ENCODE data around the gene NT5C2. TPM values are rescaled to one million over a fixed set of nuclear protein-coding genes. Genes with fewer than 3 reads are reported as not detected.
"Not testable (repeated sequence)": the region's sequence is repeated elsewhere in the genome, so short reads cannot be mapped to it uniquely, and the experiment has no call there.

Gene NT5C2
- total RNA-seq, 1 donor from 2014 or later: 113 TPM

GRCh38 chr10:103224133-103224532 lies 31.1 kb upstream of the NT5C2 start:
- Histone ChIP-seq H2AFZ (ENCODE audit: low read depth, low read length) (no peak overlapping the region), H3K36me3 (ENCODE audit: insufficient read depth, low read length) (no peaks in the 10 kb centered on the region), H3K9me3 (ENCODE audit: insufficient read depth, low read depth, low read length) (peaks cover 9% of the 10 kb centered on the region), H3K9ac (ENCODE audit: low read length) (no peak overlapping the region), H4K20me1 (ENCODE audit: insufficient read depth, low read length) (no peaks in the 10 kb centered on the region), H3K79me2 (ENCODE audit: insufficient read depth, low read length) (no peaks in the 10 kb centered on the region), H3K4me1 (ENCODE audit: insufficient read depth, low read length) (peaks cover 9% of the 10 kb centered on the region), H3K4me3 (ENCODE audit: insufficient read depth, low read depth, low read length) (no peak overlapping the region), H3K4me2 (ENCODE audit: low read length) (no peak overlapping the region), H3K27ac (ENCODE audit: low read depth, low read length) (no peak overlapping the region), H3K27me3 (ENCODE audit: insufficient read depth, low read length) (no peaks in the 10 kb centered on the region)
- Mint-ChIP-seq H3K4me3 (ENCODE audit: unreplicated experiment) (no peak overlapping the region), H3K27ac (ENCODE audit: unreplicated experiment) (no peak overlapping the region), H3K9me3 (ENCODE audit: unreplicated experiment) (peaks cover 18% of the 10 kb centered on the region), H3K4me1 (ENCODE audit: low read depth, unreplicated experiment) (no peaks in the 10 kb centered on the region), H3K27me3 (ENCODE audit: low read depth, unreplicated experiment) (no peaks in the 10 kb centered on the region), H3K36me3 (ENCODE audit: low read depth, unreplicated experiment) (peaks cover 7% of the 10 kb centered on the region)
- FAIRE-seq (no peak), DNase-seq (ENCODE audit: low read depth) (no peak)
- TF ChIP-seq CTCF (IDR thresholded peaks at IDR 0.05; ENCODE audit: insufficient read depth, low read depth, low read length): no peak
- no peak for TF ChIP-seq EZH2 (IDR thresholded peaks at IDR 0.05; ENCODE audit: insufficient read depth, low read length)

- not testable (repeated sequence) for H3K27me3 Mint-ChIP-seq (ENCODE audit: low read depth, unreplicated experiment); H3K27ac Mint-ChIP-seq (ENCODE audit: unreplicated experiment); H3K36me3 ChIP-seq (ENCODE audit: insufficient read depth, low read length); H3K4me3 Mint-ChIP-seq (ENCODE audit: unreplicated experiment); H3K27me3 ChIP-seq (ENCODE audit: insufficient read depth, low read length); H3K4me3 ChIP-seq (ENCODE audit: insufficient read depth, low read depth, low read length); H4K20me1 ChIP-seq (ENCODE audit: insufficient read depth, low read length); H3K27ac ChIP-seq (ENCODE audit: low read depth, low read length); FAIRE-seq; H3K4me2 ChIP-seq (ENCODE audit: low read length); H3K36me3 Mint-ChIP-seq (ENCODE audit: low read depth, unreplicated experiment); H3K9ac ChIP-seq (ENCODE audit: low read length); H3K9me3 ChIP-seq (ENCODE audit: insufficient read depth, low read depth, low read length); H3K79me2 ChIP-seq (ENCODE audit: insufficient read depth, low read length); H2AFZ ChIP-seq (ENCODE audit: low read depth, low read length)
- Mint-ChIP-seq H3K9me3 (ENCODE audit: unreplicated experiment) (peaks cover 15% of the 10 kb centered on the region), H3K4me1 (ENCODE audit: low read depth, unreplicated experiment) (peaks cover 17% of the 10 kb centered on the region)
- peak; percentile 51 for DNase-seq (ENCODE audit: low read depth)
- H3K4me1 ChIP-seq (ENCODE audit: insufficient read depth, low read length): peaks cover 13% of the 10 kb centered on the region
These were observed 23.3 kb upstream of the NT5C2 start for GRCh38 chr10:103216362-103216761.

GRCh38 chr10:103215601-103216000 lies 22.5 kb upstream of the NT5C2 start:
- Mint-ChIP-seq H3K4me1 (ENCODE audit: low read depth, unreplicated experiment) (peaks cover 17% of the 10 kb centered on the region), H3K9me3 (ENCODE audit: unreplicated experiment) (peaks cover 15% of the 10 kb centered on the region), H3K36me3 (ENCODE audit: low read depth, unreplicated experiment) (no peaks in the 10 kb centered on the region), H3K27ac (ENCODE audit: unreplicated experiment) (peak overlapping the region; percentile 24), H3K4me3 (ENCODE audit: unreplicated experiment) (peak overlapping the region; percentile 5), H3K27me3 (ENCODE audit: low read depth, unreplicated experiment) (no peaks in the 10 kb centered on the region)
- no peaks in the 10 kb centered on the region for H4K20me1 ChIP-seq (ENCODE audit: insufficient read depth, low read length)
- no peaks in the 10 kb centered on the region for H3K79me2 ChIP-seq (ENCODE audit: insufficient read depth, low read length)
- no peak overlapping the region for H3K4me3 ChIP-seq (ENCODE audit: insufficient read depth, low read depth, low read length)
- H3K27me3 ChIP-seq (ENCODE audit: insufficient read depth, low read length): no peaks in the 10 kb centered on the region
- H2AFZ ChIP-seq (ENCODE audit: low read depth, low read length): no peak overlapping the region
- FAIRE-seq: no peak
- no peak for DNase-seq (ENCODE audit: low read depth)
- H3K36me3 ChIP-seq (ENCODE audit: insufficient read depth, low read length): no peaks in the 10 kb centered on the region
- H3K27ac ChIP-seq (ENCODE audit: low read depth, low read length): no peak overlapping the region
- H3K9me3 ChIP-seq (ENCODE audit: insufficient read depth, low read depth, low read length): no peaks in the 10 kb centered on the region
- no peak overlapping the region for H3K9ac ChIP-seq (ENCODE audit: low read length)
- TF ChIP-seq EZH2 (IDR thresholded peaks at IDR 0.05; ENCODE audit: insufficient read depth, low read length) (no peak), CTCF (IDR thresholded peaks at IDR 0.05; ENCODE audit: insufficient read depth, low read depth, low read length) (no peak)
- H3K4me2 ChIP-seq (ENCODE audit: low read length): no peak overlapping the region
- H3K4me1 ChIP-seq (ENCODE audit: insufficient read depth, low read length): peaks cover 13% of the 10 kb centered on the region

GRCh38 chr10:103210262-103210661 lies 17.2 kb upstream of the NT5C2 start:
- H3K27me3 ChIP-seq (ENCODE audit: insufficient read depth, low read length); H3K79me2 ChIP-seq (ENCODE audit: insufficient read depth, low read length); H2AFZ ChIP-seq (ENCODE audit: low read depth, low read length); H3K36me3 Mint-ChIP-seq (ENCODE audit: low read depth, unreplicated experiment); H3K27ac Mint-ChIP-seq (ENCODE audit: unreplicated experiment); H3K4me2 ChIP-seq (ENCODE audit: low read length); H3K4me1 Mint-ChIP-seq (ENCODE audit: low read depth, unreplicated experiment); H3K36me3 ChIP-seq (ENCODE audit: insufficient read depth, low read length); H3K4me3 Mint-ChIP-seq (ENCODE audit: unreplicated experiment); FAIRE-seq; DNase-seq (ENCODE audit: low read depth); H3K27me3 Mint-ChIP-seq (ENCODE audit: low read depth, unreplicated experiment); H3K9ac ChIP-seq (ENCODE audit: low read length); H3K4me1 ChIP-seq (ENCODE audit: insufficient read depth, low read length); H4K20me1 ChIP-seq (ENCODE audit: insufficient read depth, low read length); H3K27ac ChIP-seq (ENCODE audit: low read depth, low read length); H3K4me3 ChIP-seq (ENCODE audit: insufficient read depth, low read depth, low read length); H3K9me3 ChIP-seq (ENCODE audit: insufficient read depth, low read depth, low read length): not testable (repeated sequence)
- peaks cover 11% of the 10 kb centered on the region for H3K9me3 Mint-ChIP-seq (ENCODE audit: unreplicated experiment)

GRCh38 chr10:103207643-103208042 lies 14.6 kb upstream of the NT5C2 start:
- H2AFZ ChIP-seq (ENCODE audit: low read depth, low read length); H4K20me1 ChIP-seq (ENCODE audit: insufficient read depth, low read length); H3K9me3 ChIP-seq (ENCODE audit: insufficient read depth, low read depth, low read length); H3K9me3 Mint-ChIP-seq (ENCODE audit: unreplicated experiment); H3K4me2 ChIP-seq (ENCODE audit: low read length); H3K36me3 Mint-ChIP-seq (ENCODE audit: low read depth, unreplicated experiment); H3K4me3 ChIP-seq (ENCODE audit: insufficient read depth, low read depth, low read length); H3K27me3 ChIP-seq (ENCODE audit: insufficient read depth, low read length); H3K36me3 ChIP-seq (ENCODE audit: insufficient read depth, low read length); H3K4me1 ChIP-seq (ENCODE audit: insufficient read depth, low read length); H3K9ac ChIP-seq (ENCODE audit: low read length); H3K27ac Mint-ChIP-seq (ENCODE audit: unreplicated experiment); H3K79me2 ChIP-seq (ENCODE audit: insufficient read depth, low read length); H3K27ac ChIP-seq (ENCODE audit: low read depth, low read length); H3K27me3 Mint-ChIP-seq (ENCODE audit: low read depth, unreplicated experiment); FAIRE-seq; H3K4me3 Mint-ChIP-seq (ENCODE audit: unreplicated experiment): not testable (repeated sequence)
- H3K4me1 Mint-ChIP-seq (ENCODE audit: low read depth, unreplicated experiment): peaks cover 12% of the 10 kb centered on the region
- peak; percentile 65 for DNase-seq (ENCODE audit: low read depth)
